Measurements from ENCODE around the gene SCAMP3.

DNA sequence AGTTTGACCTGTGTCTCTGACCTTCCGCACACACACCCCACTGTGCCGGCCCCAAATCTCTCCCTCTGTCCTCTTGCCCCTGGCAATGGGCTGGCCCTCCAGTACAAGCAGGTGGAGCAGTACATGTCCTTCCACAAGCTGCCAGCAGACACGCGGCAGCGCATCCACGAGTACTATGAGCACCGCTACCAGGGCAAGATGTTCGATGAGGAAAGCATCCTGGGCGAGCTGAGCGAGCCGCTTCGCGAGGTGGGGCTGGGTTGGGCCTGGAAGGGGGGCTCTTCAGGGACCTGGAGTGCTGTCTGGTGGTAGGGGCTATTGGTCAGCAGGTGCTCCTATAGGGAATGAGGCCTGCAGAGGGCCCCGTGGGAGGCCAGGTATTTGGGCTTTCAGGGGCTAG lies 22.9 kb upstream of the SCAMP3 start:
- TF ChIP-seq SP1 (IDR thresholded peaks at IDR 0.05) (no peak), NFRKB (IDR thresholded peaks at IDR 0.05) (no peak), ZNF384 (IDR thresholded peaks at IDR 0.05) (no peak), SUZ12 (IDR thresholded peaks at IDR 0.05) (no peak), HDGF (IDR thresholded peaks at IDR 0.05; ENCODE audit: borderline replicate concordance) (no peak), FOXM1 (IDR thresholded peaks at IDR 0.05; ENCODE audit: borderline replicate concordance) (no peak), TARDBP (IDR thresholded peaks at IDR 0.05) (no peak), ARNT (IDR thresholded peaks at IDR 0.05) (no peak), BHLHE40 (IDR thresholded peaks at IDR 0.05; ENCODE audit: borderline replicate concordance) (no peak)
